Eye (tissue), 1 donor: ENCODE results near the gene KDM1B.

Experiments used
- DNase-seq: peaks from one replicate; pipeline ENCODE4 v3.0.0-alpha.2; 2015

The KDM1B gene

GRCh38 chr6:18265787-18266522, 110.7 kb downstream of the KDM1B start:
- DNase-seq: no peak

- no peak for DNase-seq
Observed at GRCh38 chr6:18266523-18266912, 111.3 kb downstream of the KDM1B start.

GRCh38 chr6:18268066-18268465, 112.8 kb downstream of the KDM1B start:
- DNase-seq: no peak

- DNase-seq: no peak
Observed at GRCh38 chr6:18269253-18269652, 114.0 kb downstream of the KDM1B start.

GRCh38 chr6:18269717-18270116, 114.5 kb downstream of the KDM1B start:
- DNase-seq: no peak

GRCh38 chr6:18270216-18270615, 115.0 kb downstream of the KDM1B start:
- no peak for DNase-seq
